Middle frontal gyrus (tissue), 1 donor: Measurements from ENCODE around the gene TCF25.
"Not testable (repeated sequence)": the region's sequence is repeated elsewhere in the genome, so short reads cannot be mapped to it uniquely, and the experiment has no call there.

ENCODE experiments used
- DNase-seq: peaks from one replicate; pipeline ENCODE4 v3.0.0-alpha.2; 2015; ENCODE audit warnings: low spot score; ENCODE audit errors: extremely low spot score

TCF25 gene

GRCh38 chr16:89918453-89919347, 45.3 kb downstream of the TCF25 start, which contains the start of gene MC1R:
Gene MC1R, plus strand, starts transcription at chr16:89918862. Its CDS starts 397 bp downstream, at chr16:89919259.
- DNase-seq, result no peak

DNA sequence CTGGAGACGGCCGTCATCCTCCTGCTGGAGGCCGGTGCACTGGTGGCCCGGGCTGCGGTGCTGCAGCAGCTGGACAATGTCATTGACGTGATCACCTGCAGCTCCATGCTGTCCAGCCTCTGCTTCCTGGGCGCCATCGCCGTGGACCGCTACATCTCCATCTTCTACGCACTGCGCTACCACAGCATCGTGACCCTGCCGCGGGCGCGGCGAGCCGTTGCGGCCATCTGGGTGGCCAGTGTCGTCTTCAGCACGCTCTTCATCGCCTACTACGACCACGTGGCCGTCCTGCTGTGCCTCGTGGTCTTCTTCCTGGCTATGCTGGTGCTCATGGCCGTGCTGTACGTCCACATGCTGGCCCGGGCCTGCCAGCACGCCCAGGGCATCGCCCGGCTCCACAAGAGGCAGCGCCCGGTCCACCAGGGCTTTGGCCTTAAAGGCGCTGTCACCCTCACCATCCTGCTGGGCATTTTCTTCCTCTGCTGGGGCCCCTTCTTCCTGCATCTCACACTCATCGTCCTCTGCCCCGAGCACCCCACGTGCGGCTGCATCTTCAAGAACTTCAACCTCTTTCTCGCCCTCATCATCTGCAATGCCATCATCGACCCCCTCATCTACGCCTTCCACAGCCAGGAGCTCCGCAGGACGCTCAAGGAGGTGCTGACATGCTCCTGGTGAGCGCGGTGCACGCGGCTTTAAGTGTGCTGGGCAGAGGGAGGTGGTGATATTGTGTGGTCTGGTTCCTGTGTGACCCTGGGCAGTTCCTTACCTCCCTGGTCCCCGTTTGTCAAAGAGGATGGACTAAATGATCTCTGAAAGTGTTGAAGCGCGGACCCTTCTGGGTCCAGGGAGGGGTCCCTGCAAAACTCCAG, 46.4 kb downstream of the TCF25 start:
- DNase-seq, result no peak

DNA sequence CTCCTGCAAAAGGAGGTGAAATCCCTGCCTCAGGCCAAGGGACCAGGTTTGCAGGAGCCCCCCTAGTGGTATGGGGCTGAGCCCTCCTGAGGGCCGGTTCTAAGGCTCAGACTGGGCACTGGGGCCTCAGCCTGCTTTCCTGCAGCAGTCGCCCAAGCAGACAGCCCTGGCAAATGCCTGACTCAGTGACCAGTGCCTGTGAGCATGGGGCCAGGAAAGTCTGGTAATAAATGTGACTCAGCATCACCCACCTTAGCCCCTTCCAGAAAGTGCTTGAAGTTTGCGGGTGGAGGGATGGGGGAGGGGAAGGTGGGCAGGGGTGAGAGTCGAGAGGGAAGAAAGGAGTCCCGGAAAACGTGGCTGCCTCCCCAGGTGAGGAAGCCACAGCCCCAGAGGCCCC, 47.3 kb downstream of the TCF25 start:
- DNase-seq, result no peak

- no peak for DNase-seq
These were observed 47.8 kb downstream of the TCF25 start for GRCh38 chr16:89921131-89921701.

GRCh38 chr16:89921702-89922476, 48.5 kb downstream of the TCF25 start:
- DNase-seq, result no peak

DNA sequence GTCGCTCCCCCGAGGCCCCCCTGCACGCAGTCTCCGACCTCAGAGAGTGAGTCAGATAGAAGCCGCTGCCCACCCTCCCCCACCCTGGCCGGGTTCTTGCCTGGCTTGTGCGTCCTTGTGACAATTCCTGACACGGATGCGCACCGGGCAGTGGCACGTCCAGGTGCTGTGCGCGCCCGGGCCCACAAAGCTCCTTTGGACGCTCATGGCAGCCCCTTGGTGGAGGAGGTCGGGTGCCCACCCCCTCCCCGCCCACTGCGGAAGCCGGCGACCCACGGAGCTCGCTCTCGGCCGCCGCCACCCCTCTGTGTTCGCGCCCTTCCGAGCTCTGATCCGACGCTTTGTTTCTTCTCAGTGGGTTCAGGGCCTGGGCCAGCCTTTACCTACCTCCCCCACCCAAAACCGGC, 49.1 kb downstream of the TCF25 start:
- no peak for DNase-seq

- DNase-seq, result peak; percentile 73
These were observed 49.7 kb downstream of the TCF25 start, which contains the start of gene TUBB3 for GRCh38 chr16:89922884-89923639. Gene TUBB3, plus strand, starts transcription at chr16:89923342. Its CDS starts 60 bp downstream, at chr16:89923402.

DNA sequence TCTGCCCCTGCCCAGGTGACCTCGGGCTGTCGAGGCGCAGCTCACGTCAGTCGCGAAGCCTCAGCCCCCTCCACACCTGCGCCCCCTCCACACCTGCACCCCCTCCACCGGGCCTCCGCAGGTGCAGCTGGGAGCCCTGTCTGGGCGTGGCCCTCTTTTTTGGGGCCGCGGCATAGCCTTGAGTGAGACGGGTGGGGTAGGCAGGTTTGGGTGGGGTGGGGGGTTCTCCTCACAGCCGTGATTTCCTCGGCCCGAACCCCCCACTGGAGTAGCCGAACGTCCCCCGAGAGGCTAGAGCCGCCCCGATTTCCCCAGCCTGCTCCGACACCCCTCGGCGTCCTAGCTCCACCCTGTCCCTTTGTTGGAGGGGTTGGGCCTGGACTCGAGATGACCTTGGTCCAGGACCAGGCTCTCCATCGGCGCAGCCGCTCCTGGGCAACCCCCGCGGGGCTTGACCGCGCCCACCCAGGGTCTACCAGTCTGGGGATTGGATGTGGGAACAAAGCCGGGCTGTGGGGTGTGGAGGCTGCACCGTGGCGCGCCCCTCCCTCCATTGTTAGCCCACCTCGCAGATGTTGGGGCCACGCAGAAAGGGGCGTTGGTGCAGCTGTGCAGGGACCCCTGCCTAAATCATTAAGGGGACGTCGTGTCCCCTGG, 50.4 kb downstream of the TCF25 start:
- DNase-seq, result no peak

DNA sequence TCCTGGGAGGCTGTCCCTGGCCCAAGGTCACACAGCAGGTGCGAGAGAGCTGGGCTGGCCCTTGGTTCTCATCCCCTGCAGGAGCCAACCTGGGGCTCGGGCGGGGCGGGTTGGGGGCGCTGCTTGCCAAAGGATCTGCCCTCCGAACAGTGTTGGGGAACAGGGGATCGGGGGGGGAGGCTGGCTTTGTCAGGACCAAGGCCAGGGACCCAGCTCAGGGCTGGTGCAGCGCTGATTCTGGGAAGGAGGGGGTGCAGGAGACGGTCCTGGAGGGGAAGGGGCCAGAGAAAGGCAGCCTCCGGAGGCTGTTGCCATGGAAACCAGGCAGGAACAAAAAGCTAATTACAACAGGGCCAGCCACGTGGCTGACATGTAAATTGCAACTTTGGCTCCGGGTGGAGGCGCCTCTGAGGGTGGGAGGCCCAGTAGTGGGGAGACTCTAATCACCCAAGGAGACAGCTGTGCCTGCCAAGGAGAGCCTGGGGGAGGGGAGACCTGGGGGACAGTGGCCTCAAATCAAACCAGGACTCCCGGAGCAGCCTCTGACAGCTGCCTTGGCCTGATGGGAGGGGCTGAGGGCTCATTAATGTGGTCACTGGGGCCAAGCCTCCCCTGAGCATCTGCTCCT, 51.0 kb downstream of the TCF25 start:
- peak; percentile 45 for DNase-seq

GRCh38 chr16:89924925-89925307, 51.5 kb downstream of the TCF25 start:
- no peak for DNase-seq

- no peak for DNase-seq
These were observed 52.2 kb downstream of the TCF25 start for GRCh38 chr16:89925596-89926079.

DNA sequence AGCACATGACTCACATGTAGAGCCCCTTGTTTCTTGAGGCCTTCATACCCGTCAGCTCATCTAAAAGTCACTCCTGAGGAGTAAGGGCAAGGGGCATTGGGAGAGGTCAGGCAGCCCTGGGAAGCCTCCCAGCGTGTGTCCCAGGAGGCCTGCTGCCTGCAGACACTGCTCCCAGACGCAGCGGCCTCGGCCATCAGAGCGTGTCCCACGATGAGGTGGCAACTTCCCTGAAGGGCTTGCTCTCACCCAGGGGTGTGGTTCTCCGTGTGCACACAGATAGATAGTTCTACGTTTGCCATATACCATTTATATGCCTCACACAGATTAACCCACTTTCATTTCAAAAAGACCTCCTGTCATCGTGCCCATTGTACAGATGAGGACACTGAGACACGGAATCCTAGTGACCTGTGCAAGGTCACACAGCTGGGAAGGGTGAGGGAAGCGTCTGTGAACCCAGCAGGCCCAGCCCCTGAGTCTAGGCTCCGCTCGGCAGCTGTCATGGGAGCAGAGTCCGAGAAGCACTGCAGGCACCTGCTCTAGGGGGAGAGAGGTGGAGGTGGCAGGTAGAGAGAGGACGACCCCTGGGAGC, 58.0 kb downstream of the TCF25 start:
- no peak for DNase-seq

DNA sequence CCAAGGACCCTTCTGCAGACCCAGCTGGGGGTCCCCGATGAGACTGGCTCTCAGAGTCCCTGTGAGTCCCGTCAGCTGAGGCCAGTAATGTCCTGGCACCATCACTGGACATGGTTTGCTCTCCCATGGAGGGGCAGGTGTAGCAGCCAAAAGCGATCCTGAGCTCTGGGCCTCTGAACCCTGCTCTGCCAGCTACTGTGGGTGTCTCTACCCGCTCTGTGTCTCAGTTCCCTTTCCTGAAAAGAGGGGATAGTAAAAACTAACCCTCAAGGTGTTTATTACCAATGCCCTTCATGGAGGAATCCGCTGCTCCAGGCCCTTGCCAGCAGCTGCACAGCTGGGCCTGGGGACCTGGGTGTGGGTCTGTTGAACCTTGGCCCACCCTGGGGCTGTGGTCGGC, 58.6 kb downstream of the TCF25 start:
- no peak for DNase-seq

GRCh38 chr16:89934019-89934418, 60.6 kb downstream of the TCF25 start:
- DNase-seq, result not testable (repeated sequence)

DNA sequence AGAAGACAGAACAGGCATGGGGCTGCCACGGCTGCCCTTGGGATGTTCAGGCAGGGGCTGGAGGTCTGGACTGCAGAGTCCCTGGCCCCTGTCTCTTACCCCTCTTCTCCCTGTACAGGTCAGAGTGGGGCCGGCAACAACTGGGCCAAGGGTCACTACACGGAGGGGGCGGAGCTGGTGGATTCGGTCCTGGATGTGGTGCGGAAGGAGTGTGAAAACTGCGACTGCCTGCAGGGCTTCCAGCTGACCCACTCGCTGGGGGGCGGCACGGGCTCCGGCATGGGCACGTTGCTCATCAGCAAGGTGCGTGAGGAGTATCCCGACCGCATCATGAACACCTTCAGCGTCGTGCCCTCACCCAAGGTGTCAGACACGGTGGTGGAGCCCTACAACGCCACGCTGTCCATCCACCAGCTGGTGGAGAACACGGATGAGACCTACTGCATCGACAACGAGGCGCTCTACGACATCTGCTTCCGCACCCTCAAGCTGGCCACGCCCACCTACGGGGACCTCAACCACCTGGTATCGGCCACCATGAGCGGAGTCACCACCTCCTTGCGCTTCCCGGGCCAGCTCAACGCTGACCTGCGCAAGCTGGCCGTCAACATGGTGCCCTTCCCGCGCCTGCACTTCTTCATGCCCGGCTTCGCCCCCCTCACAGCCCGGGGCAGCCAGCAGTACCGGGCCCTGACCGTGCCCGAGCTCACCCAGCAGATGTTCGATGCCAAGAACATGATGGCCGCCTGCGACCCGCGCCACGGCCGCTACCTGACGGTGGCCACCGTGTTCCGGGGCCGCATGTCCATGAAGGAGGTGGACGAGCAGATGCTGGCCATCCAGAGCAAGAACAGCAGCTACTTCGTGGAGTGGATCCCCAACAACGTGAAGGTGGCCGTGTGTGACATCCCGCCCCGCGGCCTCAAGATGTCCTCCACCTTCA, 61.5 kb downstream of the TCF25 start:
- DNase-seq, result no peak

- not testable (repeated sequence) for DNase-seq
These were observed 62.2 kb downstream of the TCF25 start for GRCh38 chr16:89935620-89936019.

- DNase-seq, result no peak
These were observed 62.6 kb downstream of the TCF25 start for GRCh38 chr16:89936034-89936433.

DNA sequence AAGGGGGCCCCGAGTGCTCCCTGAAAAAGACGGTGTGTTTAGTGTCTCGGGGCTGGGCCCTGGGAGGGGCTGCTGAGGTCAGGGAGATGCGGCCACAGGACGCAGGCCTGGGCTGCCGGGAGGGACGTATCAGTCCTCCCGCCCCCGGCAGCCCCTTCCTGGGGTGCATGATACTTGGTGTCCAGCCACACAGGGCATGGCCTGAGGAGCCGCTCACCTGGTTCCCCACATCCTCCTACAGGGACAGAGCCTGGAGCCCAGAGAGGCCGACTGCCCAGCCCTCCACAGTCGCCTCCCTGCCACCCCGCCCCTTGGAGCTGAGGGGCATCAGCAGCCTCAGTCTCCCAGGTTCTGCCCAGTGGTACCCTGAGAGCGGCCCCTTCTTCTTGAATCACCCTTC, 63.1 kb downstream of the TCF25 start:
- no peak for DNase-seq
